ENCODE data around the gene PLCB1. TPM values are rescaled to one million over a fixed set of nuclear protein-coding genes. Genes with fewer than 3 reads are reported as not detected.

The PLCB1 gene
- total and polyA plus RNA-seq, 8 donors, result 8.8 to 27.7 (median 19.2) TPM

- intact Hi-C loops (cut with DNase I), result no loop called here
Observed at GRCh38 chr20:8205996-8206395, 73.9 kb downstream of the PLCB1 start.

GRCh38 chr20:8208226-8208625 lies 76.2 kb downstream of the PLCB1 start:
- Histone ChIP-seq H3K27ac (no peak overlapping the region), H3K36me3 (no peaks in the 10 kb centered on the region), H3K27me3 (no peaks in the 10 kb centered on the region), H3K4me1 (peaks cover 0 to 14% of the 10 kb centered on the region in 2 donors), H3K4me3 (no peak overlapping the region), H3K9me3 (no peaks in the 10 kb centered on the region)
- ATAC-seq (no peak), DNase-seq (no peak)
- TF ChIP-seq, protein P1, sequence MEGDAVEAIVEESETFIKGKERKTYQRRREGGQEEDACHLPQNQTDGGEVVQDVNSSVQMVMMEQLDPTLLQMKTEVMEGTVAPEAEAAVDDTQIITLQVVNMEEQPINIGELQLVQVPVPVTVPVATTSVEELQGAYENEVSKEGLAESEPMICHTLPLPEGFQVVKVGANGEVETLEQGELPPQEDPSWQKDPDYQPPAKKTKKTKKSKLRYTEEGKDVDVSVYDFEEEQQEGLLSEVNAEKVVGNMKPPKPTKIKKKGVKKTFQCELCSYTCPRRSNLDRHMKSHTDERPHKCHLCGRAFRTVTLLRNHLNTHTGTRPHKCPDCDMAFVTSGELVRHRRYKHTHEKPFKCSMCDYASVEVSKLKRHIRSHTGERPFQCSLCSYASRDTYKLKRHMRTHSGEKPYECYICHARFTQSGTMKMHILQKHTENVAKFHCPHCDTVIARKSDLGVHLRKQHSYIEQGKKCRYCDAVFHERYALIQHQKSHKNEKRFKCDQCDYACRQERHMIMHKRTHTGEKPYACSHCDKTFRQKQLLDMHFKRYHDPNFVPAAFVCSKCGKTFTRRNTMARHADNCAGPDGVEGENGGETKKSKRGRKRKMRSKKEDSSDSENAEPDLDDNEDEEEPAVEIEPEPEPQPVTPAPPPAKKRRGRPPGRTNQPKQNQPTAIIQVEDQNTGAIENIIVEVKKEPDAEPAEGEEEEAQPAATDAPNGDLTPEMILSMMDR (IDR thresholded peaks at IDR 0.05), result no peak
- intact Hi-C loops (cut with DNase I), result no loop called here

More at GRCh38 chr20:8205996-8206395, 73.9 kb downstream of the PLCB1 start:
- no peak overlapping the region for H3K4me3 ChIP-seq
- DNase-seq, result no peak
- TF ChIP-seq, protein P1 (IDR thresholded peaks at IDR 0.05), result no peak
- no peaks in the 10 kb centered on the region for H3K36me3 ChIP-seq
- H3K27me3 ChIP-seq, result no peaks in the 10 kb centered on the region
- no peak for ATAC-seq
- H3K9me3 ChIP-seq, result no peaks in the 10 kb centered on the region
- H3K27ac ChIP-seq, result no peak overlapping the region
- H3K4me1 ChIP-seq, result peaks cover 0 to 5% of the 10 kb centered on the region in 2 donors

- intact Hi-C loops (cut with DNase I), result no loop called here
- peak in 1 of 4 donors; percentile 16 for DNase-seq
- no peaks in the 10 kb centered on the region for H3K9me3 ChIP-seq
- H3K27ac ChIP-seq, result no peak overlapping the region
- ATAC-seq, result no peak
- H3K4me1 ChIP-seq, result peaks cover 0 to 22% of the 10 kb centered on the region in 2 donors
- no peak overlapping the region for H3K4me3 ChIP-seq
- TF ChIP-seq, protein P1 (IDR thresholded peaks at IDR 0.05), result no peak
- no peaks in the 10 kb centered on the region for H3K36me3 ChIP-seq
- H3K27me3 ChIP-seq, result no peaks in the 10 kb centered on the region
Observed at GRCh38 chr20:8209061-8209460, 77.0 kb downstream of the PLCB1 start.

DNA sequence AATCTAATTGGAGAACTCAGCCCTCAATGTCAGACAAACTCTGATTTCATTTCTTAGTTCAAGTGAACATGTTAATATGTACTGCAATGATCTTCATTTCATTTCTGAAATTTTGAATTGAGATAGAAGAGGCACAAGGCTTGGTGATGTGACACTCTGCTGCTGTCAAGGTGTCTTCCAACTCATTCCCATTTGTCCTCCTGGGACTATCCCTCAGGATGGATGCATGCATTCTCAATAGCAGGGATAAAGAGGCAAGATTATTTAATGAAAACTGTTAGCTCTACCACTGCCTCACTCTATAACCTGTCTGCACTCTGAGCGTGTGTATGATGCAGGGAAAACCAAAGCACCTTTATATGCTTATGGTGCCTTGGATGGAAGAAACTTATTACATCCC lies 78.7 kb downstream of the PLCB1 start:
- TF ChIP-seq, protein P1 (IDR thresholded peaks at IDR 0.05), result no peak
- H3K9me3 ChIP-seq, result no peaks in the 10 kb centered on the region
- no peak overlapping the region for H3K27ac ChIP-seq
- H3K4me1 ChIP-seq, result peaks cover 0 to 27% of the 10 kb centered on the region in 2 donors
- H3K27me3 ChIP-seq, result no peaks in the 10 kb centered on the region
- H3K4me3 ChIP-seq, result no peak overlapping the region
- DNase-seq, result no peak
- no peaks in the 10 kb centered on the region for H3K36me3 ChIP-seq
- intact Hi-C loops (cut with DNase I), result no loop called here
- ATAC-seq, result no peak

DNA sequence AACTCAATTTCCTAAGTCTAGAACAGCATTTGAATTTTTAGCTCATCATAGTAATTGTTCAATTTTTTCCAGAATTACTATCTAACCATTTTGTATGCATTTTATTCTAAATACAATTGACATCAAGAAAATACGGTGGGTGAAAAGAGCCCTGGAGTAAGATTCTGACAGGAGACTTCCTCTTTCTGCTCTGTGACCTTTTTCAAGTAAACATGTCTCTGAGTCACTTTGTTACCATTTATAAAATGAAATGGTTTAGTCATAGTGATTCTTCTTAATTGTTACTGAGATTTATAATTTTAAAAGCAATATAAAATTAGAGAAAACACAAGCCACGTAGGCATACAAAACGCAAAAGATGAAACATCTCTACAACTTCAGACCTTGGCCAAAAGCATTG lies 80.2 kb downstream of the PLCB1 start:
- no peaks in the 10 kb centered on the region for H3K9me3 ChIP-seq
- H3K4me1 ChIP-seq, result peaks cover 0 to 27% of the 10 kb centered on the region in 2 donors
- H3K27ac ChIP-seq, result no peak overlapping the region
- H3K27me3 ChIP-seq, result no peaks in the 10 kb centered on the region
- no peaks in the 10 kb centered on the region for H3K36me3 ChIP-seq
- TF ChIP-seq, protein P1 (IDR thresholded peaks at IDR 0.05), result no peak
- H3K4me3 ChIP-seq, result no peak overlapping the region
- no peak for ATAC-seq
- intact Hi-C loops (cut with DNase I), result no loop called here
- no peak for DNase-seq
